CMK (cell line): Measurements from ENCODE around the gene PVALB.

Source experiments
- DNase-seq: peaks from one replicate; pipeline ENCODE4 v3.0.0-alpha.2; 2010; ENCODE audit warnings: low read depth

PVALB gene

GRCh38 chr22:36846271-36846670, 29.4 kb upstream of the PVALB start:
- no peak for DNase-seq

DNA sequence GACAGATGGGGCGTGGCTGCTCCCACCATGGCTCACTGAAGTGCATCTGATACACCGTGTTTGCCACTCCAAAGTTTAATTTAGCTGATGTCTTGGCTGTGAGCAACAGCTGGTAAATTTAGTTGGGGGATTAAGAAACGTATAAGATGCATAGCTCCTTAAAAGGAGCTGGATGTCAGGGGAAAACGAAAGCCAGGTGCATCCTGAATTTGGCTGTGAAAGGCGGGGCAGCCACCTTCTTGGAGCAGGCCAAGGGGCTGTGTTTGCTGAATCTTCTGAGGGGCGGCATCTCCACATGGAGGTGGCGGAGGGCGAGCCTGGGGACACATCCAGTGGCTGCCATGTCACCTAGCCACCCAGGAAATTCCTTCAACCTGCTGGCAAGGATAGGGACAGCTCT, 23.3 kb upstream of the PVALB start:
- no peak for DNase-seq

GRCh38 chr22:36839356-36840073, 22.7 kb upstream of the PVALB start:
- no peak for DNase-seq

DNA sequence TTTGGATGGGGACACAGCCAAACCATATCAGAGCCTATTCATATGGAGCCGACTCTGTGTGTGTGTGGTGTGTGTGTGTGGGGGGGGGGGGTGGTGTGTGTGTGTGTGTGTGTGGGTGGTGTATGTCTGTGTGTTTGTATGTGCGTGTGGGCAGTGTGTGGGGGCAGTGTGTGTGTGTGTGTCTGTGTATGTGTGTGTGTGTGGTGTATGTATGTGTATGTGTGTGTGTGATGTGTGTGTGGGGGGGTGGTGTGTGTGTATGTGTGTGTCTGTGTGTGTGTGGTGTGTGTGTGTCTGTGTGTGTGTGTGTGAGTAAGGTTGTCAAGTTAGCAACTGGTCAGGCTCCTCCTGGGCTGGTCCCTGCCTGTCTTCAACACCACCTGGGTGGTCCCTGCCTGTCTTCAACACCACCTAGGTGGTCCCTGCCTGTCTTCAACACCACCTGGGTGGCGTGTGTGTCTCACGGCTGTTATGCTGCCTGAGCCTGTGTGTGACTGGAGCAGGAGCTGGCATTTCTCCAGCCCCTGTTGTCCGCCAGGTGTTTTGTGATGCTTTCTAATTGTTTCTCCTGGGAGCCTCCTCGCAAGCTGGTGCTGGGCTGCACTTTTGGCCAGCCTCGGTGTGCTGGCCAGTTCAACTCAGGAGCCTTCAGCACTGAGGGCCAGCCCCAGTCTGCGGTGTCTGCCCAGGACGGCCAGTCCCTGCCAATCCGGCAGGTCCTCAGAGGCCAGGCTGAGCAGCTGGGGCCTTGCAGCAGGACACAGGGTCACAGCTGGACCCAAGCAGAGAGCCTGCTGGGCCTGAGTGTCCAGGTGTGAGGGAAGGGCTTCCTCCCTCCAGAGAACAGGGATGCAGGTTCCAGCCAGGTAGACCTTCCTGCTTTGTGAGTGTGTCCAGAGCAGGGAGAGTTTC, 21.5 kb upstream of the PVALB start:
- DNase-seq, result no peak

DNA sequence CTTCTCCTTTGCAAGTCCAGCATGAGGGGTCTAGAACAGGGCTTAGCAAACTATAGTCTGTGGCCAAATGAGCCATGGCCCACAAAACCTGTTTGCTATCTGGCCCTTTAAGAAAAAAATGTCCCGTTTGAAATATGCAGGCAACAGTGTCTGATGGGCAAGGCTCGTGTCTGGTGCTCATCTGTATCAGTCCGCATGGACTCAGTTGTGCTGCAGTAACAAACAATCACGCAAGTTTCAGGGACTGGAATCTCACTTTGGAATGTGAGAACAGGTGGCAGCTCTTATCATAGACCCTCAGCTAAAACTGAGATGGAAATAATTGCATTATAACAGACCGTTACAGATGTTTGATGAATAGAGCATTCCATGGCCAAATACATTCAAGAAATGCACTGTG, 19.1 kb upstream of the PVALB start:
- no peak for DNase-seq

- DNase-seq, result no peak
These were observed 16.2 kb upstream of the PVALB start for GRCh38 chr22:36833073-36833472.

DNA sequence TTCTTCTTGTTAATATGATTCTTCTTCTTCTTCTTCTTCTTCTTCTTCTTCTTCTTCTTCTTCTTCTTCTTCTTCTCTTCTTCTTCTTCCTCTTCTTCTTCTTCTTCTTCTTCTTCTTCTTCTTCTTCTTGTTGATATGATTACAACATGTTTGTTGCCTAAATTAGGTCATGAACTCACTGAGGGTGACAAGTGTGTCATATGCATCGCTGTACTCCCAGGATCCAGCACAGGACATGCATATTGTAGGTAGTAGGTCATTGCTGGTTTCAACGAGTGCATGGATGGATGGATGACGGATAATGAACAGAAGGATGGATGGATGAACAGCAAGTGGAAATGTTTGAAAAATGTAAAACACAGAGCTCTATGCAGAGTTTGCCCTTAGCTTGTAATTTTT, 14.9 kb upstream of the PVALB start:
- DNase-seq, result no peak

GRCh38 chr22:36831206-36831605, 14.4 kb upstream of the PVALB start:
- DNase-seq, result no peak

DNA sequence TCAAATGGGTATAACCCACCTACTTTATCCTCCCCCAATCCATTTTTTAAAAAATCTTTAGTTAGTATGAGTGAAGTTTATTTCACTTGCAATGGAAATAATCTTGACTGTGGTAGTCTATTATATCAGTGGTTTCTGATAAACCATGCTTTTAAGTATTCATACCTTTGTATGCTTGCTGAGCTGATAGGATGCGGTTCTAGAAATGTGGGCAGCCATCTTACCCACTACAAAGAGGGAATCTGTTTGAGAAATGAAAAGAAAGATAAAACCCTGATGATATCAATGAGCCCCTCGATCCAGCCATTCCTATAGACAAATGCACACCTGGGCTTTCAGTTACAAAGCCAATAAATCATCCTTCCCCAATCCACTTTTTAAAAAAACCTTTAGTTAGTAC, 13.8 kb upstream of the PVALB start:
- no peak for DNase-seq

GRCh38 chr22:36829370-36830002, 12.7 kb upstream of the PVALB start:
- no peak for DNase-seq

DNA sequence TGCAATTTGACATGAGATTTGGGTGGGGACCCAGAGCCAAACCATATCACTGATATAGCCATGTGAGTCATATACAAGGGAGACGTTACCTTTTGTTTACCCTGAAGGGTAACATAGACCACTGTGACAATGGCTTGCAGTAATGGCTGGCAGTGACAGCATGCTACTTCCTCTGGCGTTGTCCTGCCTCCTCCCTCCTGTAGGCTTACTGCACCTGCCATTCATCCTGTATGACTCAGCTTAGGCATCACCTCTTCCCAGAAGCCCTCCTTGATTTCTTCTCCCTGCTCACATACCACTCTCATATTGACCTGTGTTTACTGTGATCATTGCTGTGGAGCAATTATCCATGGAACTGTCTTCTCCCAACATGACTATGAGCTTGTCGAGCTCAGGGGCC, 12.0 kb upstream of the PVALB start:
- no peak for DNase-seq

DNA sequence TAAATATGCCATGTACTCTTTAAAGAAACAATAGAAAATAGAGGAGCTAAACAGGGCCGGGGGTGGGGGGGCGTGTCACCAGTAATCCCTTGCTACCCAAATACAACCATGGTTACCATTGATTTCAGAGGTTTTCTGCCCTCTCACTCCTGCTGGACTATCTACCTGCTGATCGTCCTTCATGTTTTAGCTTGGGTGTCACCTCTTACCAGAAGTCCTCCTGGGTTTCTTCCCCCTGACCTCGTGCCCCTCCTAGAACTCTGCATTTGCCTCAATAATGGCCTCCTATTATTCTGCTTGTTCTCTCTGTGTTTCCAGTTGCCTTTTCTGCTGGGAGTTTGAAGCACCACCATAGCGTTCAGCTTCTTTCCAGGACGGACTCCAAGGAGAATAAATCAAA, 9.4 kb upstream of the PVALB start:
- no peak for DNase-seq

DNA sequence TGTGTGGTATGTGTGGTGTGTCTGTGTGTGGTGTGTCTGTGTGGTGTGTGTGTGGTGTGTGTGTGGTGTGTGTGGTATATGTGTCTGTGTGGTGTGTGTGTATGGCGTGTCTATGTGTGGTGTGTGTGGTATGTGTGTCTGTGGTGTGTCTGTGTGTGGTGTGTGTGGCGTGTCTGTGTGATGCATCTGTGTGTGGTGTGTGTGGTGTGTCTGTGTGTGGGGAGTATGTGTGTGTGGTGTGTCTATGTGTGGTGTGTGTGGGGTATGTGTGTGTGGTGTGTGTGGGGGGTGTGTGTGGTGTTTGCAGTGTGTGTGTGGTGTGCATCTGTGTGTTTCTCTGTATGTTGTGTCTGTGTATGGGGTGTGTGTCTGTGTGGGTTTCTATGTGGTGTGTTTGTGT, 7.8 kb upstream of the PVALB start:
- no peak for DNase-seq

DNA sequence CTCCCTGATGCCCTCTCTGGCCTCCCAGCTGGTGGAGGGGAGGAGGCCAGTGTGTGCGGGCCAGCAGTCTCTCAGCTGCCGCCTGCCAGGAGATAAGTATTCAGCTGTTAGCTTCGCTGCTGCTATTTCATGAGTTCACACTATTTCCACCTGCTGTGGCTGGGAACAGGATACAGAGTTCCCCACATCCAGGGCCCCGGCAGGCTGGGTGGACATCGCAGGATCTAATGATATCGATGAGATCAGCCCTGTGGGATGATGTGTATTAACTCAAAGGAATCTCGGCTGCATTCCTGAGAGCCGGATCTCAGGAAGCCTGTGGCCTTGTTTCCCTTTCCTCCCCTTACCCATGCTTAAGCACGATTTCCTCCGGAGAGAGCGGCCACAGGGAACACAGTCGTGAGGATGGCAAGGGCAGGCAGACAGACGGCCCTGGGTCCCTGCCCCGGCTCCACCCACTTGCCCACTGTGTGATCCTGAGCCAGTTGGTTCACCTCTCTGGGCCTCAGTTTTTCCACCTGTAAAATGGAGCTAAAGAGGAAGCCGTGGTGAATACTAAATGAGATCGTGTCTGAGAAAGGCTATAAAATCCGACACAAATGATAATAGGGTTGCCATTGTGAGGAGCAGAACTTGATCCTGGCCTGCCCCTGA, 6.5 kb upstream of the PVALB start:
- no peak for DNase-seq

- DNase-seq, result no peak
These were observed 5.7 kb upstream of the PVALB start for GRCh38 chr22:36822581-36822980.

DNA sequence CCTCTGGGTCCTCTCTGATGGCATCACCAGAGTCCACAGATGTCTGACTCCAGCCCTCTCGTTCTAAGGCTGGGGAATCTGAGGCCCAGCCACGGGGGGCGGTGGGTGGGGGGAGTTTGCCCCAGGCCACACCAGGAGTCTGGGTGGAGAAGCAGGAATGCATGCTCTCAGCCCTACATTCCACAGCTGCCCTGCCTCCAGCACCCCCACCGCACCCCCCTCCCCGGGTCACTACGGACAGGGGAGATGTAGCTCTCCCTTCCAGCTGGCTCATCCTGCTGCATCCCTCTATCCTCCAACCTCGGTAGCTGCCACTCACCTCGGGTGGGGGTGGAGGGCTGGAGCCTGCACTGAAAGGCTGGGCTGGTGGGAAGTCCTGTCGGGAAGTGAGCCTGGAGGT, 2.3 kb upstream of the PVALB start:
- DNase-seq, result no peak

DNA sequence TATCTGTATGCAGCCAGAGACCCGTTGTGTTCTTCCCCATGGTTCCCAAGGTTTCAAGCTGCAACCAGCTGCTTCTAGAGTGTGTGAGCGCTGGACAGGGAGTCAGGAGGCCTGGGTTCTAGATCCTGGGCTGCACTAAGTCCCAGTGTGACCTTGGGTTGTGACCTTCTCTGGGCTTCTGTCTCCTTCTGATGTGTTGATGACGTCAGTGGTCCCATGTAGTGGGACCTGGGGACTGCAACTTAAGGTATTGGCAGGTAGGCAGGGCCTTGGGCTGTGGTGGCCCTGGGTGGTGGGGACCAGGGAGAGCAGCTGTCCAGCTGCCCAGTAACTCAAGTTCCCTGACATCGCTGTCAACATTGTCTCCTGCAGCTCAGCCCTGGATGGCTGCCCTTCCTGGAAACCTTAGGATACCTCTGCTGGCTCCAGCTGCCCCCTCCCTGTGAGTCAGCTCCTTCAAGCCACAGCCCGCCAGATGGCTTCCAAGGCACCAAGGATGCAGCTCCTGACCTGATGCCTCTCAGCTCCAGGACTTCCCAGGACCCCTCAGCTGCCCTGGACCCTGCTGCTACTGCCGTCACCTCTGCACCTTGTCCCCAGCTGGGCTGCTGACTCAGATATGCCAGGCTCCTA, 1.3 kb upstream of the PVALB start:
- DNase-seq, result no peak

DNA sequence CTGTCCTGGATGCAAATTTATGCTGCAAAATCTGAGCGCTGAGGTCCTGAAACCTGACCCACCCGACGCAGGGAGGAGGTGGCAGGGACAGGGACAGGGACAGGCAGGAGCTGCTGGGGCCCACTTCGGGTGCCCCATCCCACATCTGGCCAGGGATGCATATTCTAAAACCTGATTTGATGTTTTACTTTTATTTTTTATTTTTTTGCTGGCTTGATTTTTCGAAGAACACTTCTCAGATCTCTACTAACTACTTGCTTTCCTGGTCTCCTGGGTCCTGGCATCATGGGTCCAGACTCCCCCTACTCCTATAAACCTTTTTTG, 652 bp upstream of the PVALB start:
- no peak for DNase-seq

DNA sequence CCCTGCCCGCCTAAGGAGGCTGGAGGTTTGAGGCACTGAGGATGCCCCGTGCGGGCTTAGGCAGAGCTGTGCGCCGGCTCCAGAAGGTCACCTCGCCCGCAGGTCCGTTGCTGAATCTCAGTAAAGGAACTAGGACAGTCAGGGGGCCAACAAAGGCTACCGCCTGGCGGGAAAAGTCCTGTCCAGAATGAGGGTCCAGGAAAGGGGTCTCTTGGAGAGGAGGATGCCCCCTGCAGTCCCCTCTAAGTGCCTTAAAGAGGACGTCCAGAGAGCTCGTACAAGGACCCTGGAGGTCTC, 548 bp downstream of the PVALB start:
- DNase-seq, result no peak

GRCh38 chr22:36815558-36816338, 1.1 kb downstream of the PVALB start:
- no peak for DNase-seq

DNA sequence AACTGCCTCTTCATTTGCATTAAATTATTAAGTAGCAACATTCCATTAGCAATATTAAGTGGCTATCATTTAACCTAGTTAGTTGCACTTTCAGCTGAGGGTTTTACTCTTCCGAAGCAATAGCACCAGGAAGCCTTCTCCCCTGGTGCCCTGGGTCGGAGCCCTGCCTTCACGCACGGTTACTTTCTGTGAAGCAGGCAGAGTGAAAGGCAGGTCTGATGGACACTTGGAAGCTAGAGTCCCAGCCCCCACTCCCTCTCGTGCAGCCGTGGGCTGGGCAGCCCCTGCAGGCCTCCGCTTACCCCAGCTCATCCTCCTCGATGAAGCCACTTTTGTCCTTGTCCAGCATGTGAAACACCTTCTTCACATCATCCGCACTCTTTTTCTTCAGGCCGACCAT, 2.0 kb downstream of the PVALB start:
- DNase-seq, result no peak
